ENCODE data around the gene KCTD1.
A peak's percentile ranks its signal among the peaks of the same experiment; 100 is the strongest.

Gene KCTD1

DNA sequence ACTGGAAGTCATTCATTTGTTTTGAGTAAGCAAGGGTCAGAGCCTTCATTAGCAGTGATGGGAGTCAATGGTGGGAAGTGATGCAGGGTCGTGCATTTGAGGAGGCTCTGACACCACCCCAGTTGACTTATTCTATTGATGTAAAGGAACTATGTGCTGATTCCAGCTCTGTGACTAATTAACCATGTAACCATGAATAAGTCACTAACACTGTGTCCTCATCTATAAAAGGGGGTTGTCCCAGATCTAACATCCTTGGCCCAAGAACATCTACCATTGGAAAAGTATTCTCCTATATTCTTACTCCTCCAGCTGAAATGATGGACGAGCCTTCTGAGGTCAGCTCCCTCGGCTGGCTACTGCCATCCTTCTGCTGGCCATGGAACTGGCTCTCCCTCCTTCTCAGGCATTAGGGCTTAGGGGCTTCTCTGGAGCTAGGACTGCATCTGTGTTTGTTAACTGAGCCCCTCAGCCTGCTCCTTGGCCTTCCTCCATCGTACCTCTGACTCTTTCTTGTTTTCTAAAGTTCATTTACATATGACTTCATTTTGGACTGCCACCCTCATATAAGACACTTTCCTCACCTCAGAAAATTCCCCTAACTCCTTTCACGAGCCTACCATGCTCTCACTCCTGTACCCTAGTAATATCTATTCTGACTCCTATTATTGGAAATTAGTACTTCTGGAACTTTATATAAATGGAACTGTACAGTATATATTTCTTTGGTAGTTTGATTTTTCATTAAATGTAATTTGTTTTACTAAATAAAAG is 115.5 kb downstream of the KCTD1 start:
- H3K36me3 ChIP-seq (ENCODE audit: control insufficient read depth in 1 of 2, insufficient read depth in 2 of 2, low read length in 2 of 2): no peaks in the 10 kb centered on the region
- no peaks in the 10 kb centered on the region for H3K79me2 ChIP-seq (ENCODE audit: control insufficient read depth, insufficient read depth, low read length, poor library complexity)
- no peak overlapping the region for H3K4me2 ChIP-seq (ENCODE audit: low read length)
- H3K27ac ChIP-seq (ENCODE audit: low read depth, low read length): no peak overlapping the region
- no peak overlapping the region for H4K12ac ChIP-seq (ENCODE audit: low read depth, low read length)
- H3K14ac ChIP-seq (ENCODE audit: low read length): no peak overlapping the region
- H2AK5ac ChIP-seq (ENCODE audit: low read length): no peak overlapping the region
- peaks cover 8 to 12% of the 10 kb centered on the region in 2 experiments for H3K4me1 ChIP-seq (ENCODE audit: control insufficient read depth in 1 of 2, insufficient read depth in 2 of 2, low read length in 2 of 2)
- no peak overlapping the region for H3K4me3 ChIP-seq (ENCODE audit: low read depth, low read length)
- H3K9ac ChIP-seq (ENCODE audit: low read length): no peak overlapping the region
- no peak overlapping the region for H2BK5ac ChIP-seq (ENCODE audit: low read depth, low read length, poor library complexity)
- H4K8ac ChIP-seq (ENCODE audit: low read depth, low read length): no peak overlapping the region
- H2BK12ac ChIP-seq (ENCODE audit: low read length): no peak overlapping the region
- no peak overlapping the region for H3K18ac ChIP-seq (ENCODE audit: low read length)
- no peak overlapping the region for H3K4ac ChIP-seq (ENCODE audit: low read depth, low read length)
- H4K91ac ChIP-seq (ENCODE audit: low read depth, low read length): no peak overlapping the region
- H2BK120ac ChIP-seq (ENCODE audit: insufficient read depth, low read length, poor library complexity): no peak overlapping the region
- DNase-seq: no peak
- no peaks in the 10 kb centered on the region for H3K27me3 ChIP-seq (ENCODE audit: insufficient read depth, low read length)
- no peak overlapping the region for H3K23ac ChIP-seq (ENCODE audit: low read length)
- H2AFZ ChIP-seq (ENCODE audit: insufficient read depth, low read length, poor library complexity): no peak overlapping the region
- H3K79me1 ChIP-seq (ENCODE audit: low read length): no peaks in the 10 kb centered on the region
- H3K9me3 ChIP-seq (ENCODE audit: insufficient read depth, low read depth, low read length): no peaks in the 10 kb centered on the region
- WGBS (ENCODE audit: extremely low coverage, insufficient coverage, insufficient read length): no CpG with 5 or more reads among the region's 5 CpGs

DNA sequence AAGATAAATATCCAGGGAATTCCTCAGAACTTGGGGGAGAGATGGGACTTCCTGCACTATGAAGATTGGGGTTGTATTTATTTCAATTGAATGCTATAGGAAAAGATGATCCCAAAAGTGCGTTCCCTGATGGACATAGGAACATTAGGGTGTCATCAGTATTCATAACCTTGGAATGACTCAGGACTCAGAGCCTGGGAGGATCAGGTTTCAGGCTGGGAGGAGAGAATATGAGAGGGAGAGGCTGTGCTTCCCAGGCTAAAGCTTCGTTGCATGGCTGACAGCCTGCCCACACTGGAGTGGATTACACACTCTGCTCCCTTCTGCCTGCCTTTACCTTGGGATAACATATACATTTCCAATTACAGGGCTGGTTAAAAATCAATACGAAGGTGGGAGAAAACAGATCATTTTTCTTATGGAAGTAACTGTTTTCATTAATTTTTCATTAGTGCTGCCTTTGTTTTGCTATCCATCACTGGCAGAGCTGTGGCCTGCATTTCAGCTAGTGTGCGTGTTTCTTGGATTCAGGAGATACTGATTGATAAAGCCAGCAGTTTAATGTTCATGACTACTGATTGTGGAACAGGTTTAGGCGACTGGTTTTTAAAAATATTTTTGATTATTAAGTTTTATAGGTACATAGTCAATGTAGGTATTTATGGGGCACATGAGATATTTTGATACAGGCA is 118.7 kb downstream of the KCTD1 start:
- peak in 1 of 2 donors; percentile 39 for DNase-seq
- Histone ChIP-seq H4K91ac (ENCODE audit: low read depth, low read length) (no peak overlapping the region), H3K27ac (ENCODE audit: low read depth, low read length) (no peak overlapping the region), H3K4me1 (ENCODE audit: control insufficient read depth in 1 of 2, insufficient read depth in 2 of 2, low read length in 2 of 2) (peaks cover 5 to 6% of the 10 kb centered on the region in 2 experiments), H3K4me2 (ENCODE audit: low read length) (no peak overlapping the region), H3K4ac (ENCODE audit: low read depth, low read length) (no peak overlapping the region), H2AK5ac (ENCODE audit: low read length) (no peak overlapping the region), H3K27me3 (ENCODE audit: insufficient read depth, low read length) (no peaks in the 10 kb centered on the region), H3K18ac (ENCODE audit: low read length) (no peak overlapping the region), H2BK12ac (ENCODE audit: low read length) (no peak overlapping the region), H3K9me3 (ENCODE audit: insufficient read depth, low read depth, low read length) (no peaks in the 10 kb centered on the region), H3K36me3 (ENCODE audit: control insufficient read depth in 1 of 2, insufficient read depth in 2 of 2, low read length in 2 of 2) (no peaks in the 10 kb centered on the region), H2BK5ac (ENCODE audit: low read depth, low read length, poor library complexity) (no peak overlapping the region), H3K14ac (ENCODE audit: low read length) (no peak overlapping the region), H4K8ac (ENCODE audit: low read depth, low read length) (no peak overlapping the region), H3K79me1 (ENCODE audit: low read length) (no peaks in the 10 kb centered on the region), H3K4me3 (ENCODE audit: low read depth, low read length) (no peak overlapping the region), H3K79me2 (ENCODE audit: control insufficient read depth, insufficient read depth, low read length, poor library complexity) (no peaks in the 10 kb centered on the region), H2AFZ (ENCODE audit: insufficient read depth, low read length, poor library complexity) (no peak overlapping the region), H4K12ac (ENCODE audit: low read depth, low read length) (no peak overlapping the region), H2BK120ac (ENCODE audit: insufficient read depth, low read length, poor library complexity) (no peak overlapping the region), H3K23ac (ENCODE audit: low read length) (no peak overlapping the region), H3K9ac (ENCODE audit: low read length) (no peak overlapping the region)
- no CpG with 5 or more reads among the region's 5 CpGs for WGBS (ENCODE audit: extremely low coverage, insufficient coverage, insufficient read length)

DNA sequence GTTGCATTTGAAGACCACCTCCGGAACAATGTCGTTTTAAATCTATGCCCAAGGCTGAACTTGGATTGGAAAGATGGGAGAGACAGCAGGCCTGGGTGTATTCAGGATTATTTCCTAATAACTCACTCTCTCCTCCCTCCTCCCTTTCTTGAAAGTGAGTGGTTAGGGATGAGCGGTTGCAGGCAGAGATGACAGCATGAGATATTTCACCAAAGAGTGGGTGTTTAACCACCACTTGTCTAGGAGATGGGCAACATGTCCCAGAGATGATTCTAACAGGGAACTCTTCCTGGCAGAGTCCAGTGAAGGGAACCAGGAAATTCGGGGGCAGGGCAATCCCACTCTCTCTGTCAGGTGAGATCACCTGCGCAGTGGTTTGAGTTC is 123.2 kb downstream of the KCTD1 start:
- Histone ChIP-seq H3K27ac (ENCODE audit: low read depth, low read length) (no peak overlapping the region), H3K4ac (ENCODE audit: low read depth, low read length) (no peak overlapping the region), H2BK12ac (ENCODE audit: low read length) (no peak overlapping the region), H3K18ac (ENCODE audit: low read length) (no peak overlapping the region), H3K27me3 (ENCODE audit: insufficient read depth, low read length) (no peaks in the 10 kb centered on the region), H3K79me2 (ENCODE audit: control insufficient read depth, insufficient read depth, low read length, poor library complexity) (no peaks in the 10 kb centered on the region), H3K9ac (ENCODE audit: low read length) (no peak overlapping the region), H2AFZ (ENCODE audit: insufficient read depth, low read length, poor library complexity) (no peak overlapping the region), H3K79me1 (ENCODE audit: low read length) (no peaks in the 10 kb centered on the region), H3K4me1 (ENCODE audit: control insufficient read depth in 1 of 2, insufficient read depth in 2 of 2, low read length in 2 of 2) (peaks cover 5 to 7% of the 10 kb centered on the region in 2 experiments), H3K14ac (ENCODE audit: low read length) (no peak overlapping the region), H3K9me3 (ENCODE audit: insufficient read depth, low read depth, low read length) (no peaks in the 10 kb centered on the region), H3K23ac (ENCODE audit: low read length) (no peak overlapping the region), H3K36me3 (ENCODE audit: control insufficient read depth in 1 of 2, insufficient read depth in 2 of 2, low read length in 2 of 2) (no peaks in the 10 kb centered on the region), H2BK120ac (ENCODE audit: insufficient read depth, low read length, poor library complexity) (no peak overlapping the region), H2BK5ac (ENCODE audit: low read depth, low read length, poor library complexity) (no peak overlapping the region), H4K91ac (ENCODE audit: low read depth, low read length) (no peak overlapping the region), H4K8ac (ENCODE audit: low read depth, low read length) (no peak overlapping the region), H3K4me3 (ENCODE audit: low read depth, low read length) (no peak overlapping the region), H4K12ac (ENCODE audit: low read depth, low read length) (no peak overlapping the region), H3K4me2 (ENCODE audit: low read length) (no peak overlapping the region), H2AK5ac (ENCODE audit: low read length) (no peak overlapping the region)
- WGBS (ENCODE audit: extremely low coverage, insufficient coverage, insufficient read length): no CpG with 5 or more reads among the region's 5 CpGs
- DNase-seq: no peak

DNA sequence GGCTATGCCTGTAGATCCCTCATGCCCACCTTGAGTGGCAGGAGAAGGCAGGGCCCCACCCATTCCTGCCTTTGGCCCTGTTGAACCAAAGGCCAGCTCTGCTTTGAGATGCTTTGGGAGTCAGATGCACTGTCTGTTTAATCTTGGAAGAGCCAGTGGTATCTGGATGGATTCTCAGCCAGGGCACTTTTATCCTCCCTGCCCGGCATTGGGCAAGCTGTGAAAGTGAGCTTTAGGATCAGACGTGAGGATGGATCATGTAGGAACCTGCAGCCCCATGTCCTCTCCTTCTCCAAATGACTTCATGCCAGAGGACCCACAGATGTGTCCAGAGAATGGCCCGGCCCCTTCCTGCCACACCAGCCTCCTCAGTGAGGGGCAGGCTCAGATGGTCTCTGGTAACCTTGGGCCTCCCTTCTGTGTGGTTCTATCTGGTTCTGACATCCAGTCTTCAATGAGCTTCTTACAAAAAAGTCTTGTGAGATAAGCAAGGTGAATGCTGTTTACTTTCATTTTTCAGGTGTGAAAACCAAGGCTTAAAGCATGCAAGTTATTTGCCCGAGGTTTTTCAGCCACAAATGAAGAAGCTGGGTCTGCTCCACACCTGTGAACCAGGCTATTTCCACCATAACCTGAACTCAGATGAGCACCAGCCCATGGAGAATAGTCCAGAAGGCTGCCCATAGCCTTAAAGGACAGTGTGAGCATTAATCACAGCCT is 123.8 kb downstream of the KCTD1 start:
- Histone ChIP-seq H3K79me2 (ENCODE audit: control insufficient read depth, insufficient read depth, low read length, poor library complexity) (no peaks in the 10 kb centered on the region), H3K4me1 (ENCODE audit: control insufficient read depth in 1 of 2, insufficient read depth in 2 of 2, low read length in 2 of 2) (peaks cover 5 to 7% of the 10 kb centered on the region in 2 experiments), H4K8ac (ENCODE audit: low read depth, low read length) (no peak overlapping the region), H3K27ac (ENCODE audit: low read depth, low read length) (no peak overlapping the region), H3K18ac (ENCODE audit: low read length) (no peak overlapping the region), H3K9ac (ENCODE audit: low read length) (no peak overlapping the region), H3K4ac (ENCODE audit: low read depth, low read length) (no peak overlapping the region), H3K14ac (ENCODE audit: low read length) (no peak overlapping the region), H2BK5ac (ENCODE audit: low read depth, low read length, poor library complexity) (no peak overlapping the region), H2AFZ (ENCODE audit: insufficient read depth, low read length, poor library complexity) (no peak overlapping the region), H3K23ac (ENCODE audit: low read length) (no peak overlapping the region), H3K79me1 (ENCODE audit: low read length) (no peaks in the 10 kb centered on the region), H3K4me3 (ENCODE audit: low read depth, low read length) (no peak overlapping the region), H4K91ac (ENCODE audit: low read depth, low read length) (no peak overlapping the region), H2BK12ac (ENCODE audit: low read length) (no peak overlapping the region), H2AK5ac (ENCODE audit: low read length) (no peak overlapping the region), H2BK120ac (ENCODE audit: insufficient read depth, low read length, poor library complexity) (no peak overlapping the region), H4K12ac (ENCODE audit: low read depth, low read length) (no peak overlapping the region), H3K36me3 (ENCODE audit: control insufficient read depth in 1 of 2, insufficient read depth in 2 of 2, low read length in 2 of 2) (no peaks in the 10 kb centered on the region), H3K27me3 (ENCODE audit: insufficient read depth, low read length) (no peaks in the 10 kb centered on the region), H3K9me3 (ENCODE audit: insufficient read depth, low read depth, low read length) (no peaks in the 10 kb centered on the region), H3K4me2 (ENCODE audit: low read length) (no peak overlapping the region)
- WGBS (ENCODE audit: extremely low coverage, insufficient coverage, insufficient read length): no CpG with 5 or more reads among the region's 4 CpGs
- DNase-seq: peak; percentile 27 to 70
